Body of pancreas (tissue), 4 donors: ENCODE results near the gene ABI2. TPM values are rescaled to one million over a fixed set of nuclear protein-coding genes. Genes with fewer than 3 reads are reported as not detected.

Experiments
- ATAC-seq: fragments of 150-250 bp; one replicate; pipeline ENCODE4 v1.9.1; 2016
- DNase-seq, 4 donors: peaks; one replicate each; pipeline ENCODE4 v3.0.0-alpha.2; 2019
- H3K27ac ChIP-seq, 4 donors: fragments of 200-600 bp; sonication (generic); 1 replicate in 3 of 4; 2 replicates in 1 of 4; pipeline versions ENCODE4 v1.5.1 to v1.6.1; 2016 to 2019; ENCODE audit warnings: mild to moderate bottlenecking in 1 of 4, mixed read lengths in 1 of 4, moderate library complexity in 1 of 4
- H3K27me3 ChIP-seq, 2 donors: fragments of 200-600 bp; sonication (generic); one replicate each; pipeline ENCODE4 v1.6.0; 2016; ENCODE audit warnings: mild to moderate bottlenecking in 1 of 2
- H3K36me3 ChIP-seq, 2 donors: fragments of 200-600 bp; sonication (generic); replicated peaks in 1 of 2; 2 replicates each; pipeline ENCODE4 v1.5.1; 2016; ENCODE audit warnings: low read depth in 2 of 2; ENCODE audit not compliant: insufficient read depth in 1 of 2
- H3K4me1 ChIP-seq: fragments of 200-600 bp; sonication (generic); one replicate; pipeline ENCODE4 v1.6.0; 2016
- H3K4me3 ChIP-seq, 2 donors: fragments of 200-600 bp; sonication (generic); 1 replicate in 1 of 2; 2 replicates in 1 of 2; pipeline ENCODE4 v1.5.1; 2016 to 2019
- H3K9me3 ChIP-seq, 3 donors: fragments of 200-600 bp; sonication (generic); 1 replicate in 2 of 3; 2 replicates in 1 of 3; pipeline ENCODE4 v1.5.1; 2016
- CTCF ChIP-seq, 7 experiments: fragments of 450-650 bp in 4 of 7; fragments of 200-600 bp in 3 of 7; sonication (generic) in 3 of 7; IDR thresholded peaks; one replicate each; pipeline ENCODE4 v1.5.1; 2016 to 2019; ENCODE audit warnings: antibody characterized with exemption in 7 of 7
- POLR2A ChIP-seq, 3 donors: fragments of 450-650 bp; IDR thresholded peaks; one replicate each; pipeline ENCODE4 v1.6.1; 2016; ENCODE audit warnings: antibody characterized with exemption in 3 of 3, mild to moderate bottlenecking in 2 of 3
- WGBS, 2 donors: methylation state at CpG; one replicate each; pipeline ENCODE4 v1.1.5; 2017; 5-methylcytosine and 5-hydroxymethylcytosine counted together
- intact Hi-C: fragments of 100-400 bp; cut with DNase I; formaldehyde crosslinking; loops from one replicate; pipeline ENCODE4 v1.15.1; 2023
- total RNA-seq, 2 donors: library from RNA; depleted of rRNA; stranded (reverse); fragments of >200 nt; gene quantifications; one replicate each; pipeline ENCODE4 v1.1.0, GENCODE V29; 2016

ABI2 gene
- total RNA-seq, 2 donors from 2014 or later, result 4.3 to 22.1 TPM

GRCh38 chr2:203440671-203441070, 112.5 kb downstream of the ABI2 start:
- no peaks in the 10 kb centered on the region for H3K4me1 ChIP-seq
- DNase-seq (no peak), ATAC-seq (no peak)
- intact Hi-C loops, result no loop called here
- no peak overlapping the region for H3K27ac ChIP-seq
- TF ChIP-seq POLR2A (IDR thresholded peaks at IDR 0.05) (no peak), CTCF (IDR thresholded peaks at IDR 0.05) (no peak)
- no peaks in the 10 kb centered on the region for H3K9me3 ChIP-seq
- peaks cover 0 to 10% of the 10 kb centered on the region in 2 donors for H3K36me3 ChIP-seq
- no peak overlapping the region for H3K4me3 ChIP-seq
- 82 to 93% methylated on average over 3 to 4 of the region's 4 CpGs for WGBS, 2 donors
- H3K27me3 ChIP-seq, result no peaks in the 10 kb centered on the region

GRCh38 chr2:203441463-203441862, 113.3 kb downstream of the ABI2 start:
- 86 to 91% methylated on average over 3 of the region's 3 CpGs for WGBS, 2 donors
- H3K27me3 ChIP-seq, result no peaks in the 10 kb centered on the region
- H3K4me3 ChIP-seq, result no peak overlapping the region
- no peak for TF ChIP-seq POLR2A (IDR thresholded peaks at IDR 0.05)
- intact Hi-C loops, result no loop called here
- H3K36me3 ChIP-seq, result peaks cover 0 to 10% of the 10 kb centered on the region in 2 donors
- no peaks in the 10 kb centered on the region for H3K4me1 ChIP-seq
- ATAC-seq (no peak), DNase-seq (no peak)
- no peaks in the 10 kb centered on the region for H3K9me3 ChIP-seq
- H3K27ac ChIP-seq, result no peak overlapping the region

GRCh38 chr2:203442463-203442862, 114.3 kb downstream of the ABI2 start:
- H3K27me3 ChIP-seq, result no peaks in the 10 kb centered on the region
- ATAC-seq (no peak), DNase-seq (no peak)
- TF ChIP-seq POLR2A (IDR thresholded peaks at IDR 0.05) (no peak), CTCF (IDR thresholded peaks at IDR 0.05) (no peak)
- no peaks in the 10 kb centered on the region for H3K9me3 ChIP-seq
- H3K4me3 ChIP-seq, result no peak overlapping the region
- 68 to 71% methylated on average over 5 of the region's 5 CpGs for WGBS, 2 donors
- intact Hi-C loops, result no loop called here
- H3K36me3 ChIP-seq, result peaks cover 0 to 8% of the 10 kb centered on the region in 2 donors
- no peak overlapping the region for H3K27ac ChIP-seq
- no peaks in the 10 kb centered on the region for H3K4me1 ChIP-seq

- WGBS, 2 donors, result 42 to 55% methylated on average over 7 of the region's 7 CpGs
- DNase-seq, result peak in 1 of 4 donors; percentile 43
- Histone ChIP-seq H3K36me3 (peaks cover 0 to 2% of the 10 kb centered on the region in 2 donors), H3K9me3 (no peaks in the 10 kb centered on the region), H3K27ac (no peak overlapping the region), H3K4me3 (no peak overlapping the region), H3K4me1 (no peaks in the 10 kb centered on the region), H3K27me3 (no peaks in the 10 kb centered on the region)
- TF ChIP-seq POLR2A (IDR thresholded peaks at IDR 0.05), result no peak
- no peak for TF ChIP-seq CTCF (IDR thresholded peaks at IDR 0.05)
- intact Hi-C loops, result no loop called here
- ATAC-seq, result no peak
Observed at GRCh38 chr2:203444738-203445137, 116.5 kb downstream of the ABI2 start.

GRCh38 chr2:203446071-203446481, 117.9 kb downstream of the ABI2 start:
- Histone ChIP-seq H3K36me3 (peaks cover 0 to 2% of the 10 kb centered on the region in 2 donors), H3K27ac (no peak overlapping the region), H3K27me3 (no peaks in the 10 kb centered on the region), H3K4me1 (no peaks in the 10 kb centered on the region), H3K9me3 (no peaks in the 10 kb centered on the region), H3K4me3 (no peak overlapping the region)
- TF ChIP-seq CTCF (IDR thresholded peaks at IDR 0.05) (no peak), POLR2A (IDR thresholded peaks at IDR 0.05) (no peak)
- no peak for DNase-seq
- intact Hi-C loops, result no loop called here
- no peak for ATAC-seq
- WGBS, 2 donors, result 82 to 85% methylated on average over 3 of the region's 3 CpGs
